K562 (cell line): Measurements from ENCODE around the gene ILKAP. TPM values are rescaled to one million over a fixed set of nuclear protein-coding genes. Genes with fewer than 3 reads are reported as not detected.

ENCODE experiments used
- ATAC-seq: fragments of 200-7000 bp; cut with Tn5 transposase; 3 replicates; pipeline ENCODE4 v1.9.1; 2020; ENCODE audit warnings: moderate library complexity
- BruUV-seq: library from RNA; stranded (reverse); fragments of 400-500 nt; replicated peaks from 2 replicates; lab custom pipeline; 2021; lab: Mats Ljungman, UMichigan
- CTCF ChIA-PET: fragments of 300-600 bp; formaldehyde crosslinking; extraction: SDS; loops from one replicate; lab custom pipeline; 2021; ENCODE audit warnings: low intra/inter-chr PET ratio; lab: Yijun Ruan, JAX
- POLR2A ChIA-PET: fragments of 300-600, 350-650 bp; sonication (Branson Sonifier 250); formaldehyde crosslinking; extraction: SDS; loops from one replicate; lab custom pipeline; 2021; ENCODE audit warnings: antibody characterized with exemption, inconsistent platforms; lab: Yijun Ruan, JAX
- DNase-seq, 4 experiments: peaks; one replicate each; pipeline versions ENCODE4 v3.0.0 to v3.0.0-alpha.2; 2011 to 2018; ENCODE audit warnings: low spot score in 3 of 4, mixed read lengths in 3 of 4; ENCODE audit errors: extremely low read depth in 1 of 4
- FAIRE-seq: peaks from 2 replicates; lab custom pipeline; 2011; peaks lifted over from hg19 to GRCh38; lab: Jason Lieb, UNC
- H2AFZ ChIP-seq: 2 replicates; pipeline ENCODE4 v1.6.0; 2011; ENCODE audit warnings: low read depth, low read length, control low read depth, inconsistent platforms
- H3K27ac ChIP-seq: fragments of 200-600 bp; 3 replicates; pipeline ENCODE4 v1.8.0; 2011; ENCODE audit warnings: low read depth, mild to moderate bottlenecking, control low read depth, inconsistent platforms, low read length, moderate library complexity, mixed read lengths; ENCODE audit errors: extremely low read depth
- H3K27me3 ChIP-seq, 2 experiments: fragments of 300-600 bp in 1 of 2; 2 replicates in 1 of 2; 3 replicates in 1 of 2; pipeline versions ENCODE4 v1.6.0 to v1.8.0; 2011; ENCODE audit warnings: inconsistent platforms in 2 of 2, low read length in 2 of 2, mild to moderate bottlenecking in 1 of 2, mixed read lengths in 1 of 2, moderate library complexity in 1 of 2; ENCODE audit not compliant: control insufficient read depth in 2 of 2, insufficient read depth in 2 of 2
- H3K36me3 ChIP-seq: fragments of 300-600 bp; 3 replicates; pipeline ENCODE4 v1.8.0; 2011; ENCODE audit warnings: mild to moderate bottlenecking, low read length, inconsistent platforms; ENCODE audit not compliant: control insufficient read depth, insufficient read depth
- H3K4me1 ChIP-seq, 2 experiments: fragments of 200-600 bp in 1 of 2; replicated peaks in 1 of 2; 2 replicates in 1 of 2; 3 replicates in 1 of 2; pipeline versions ENCODE4 v1.5.1 to v1.8.0; 2011; ENCODE audit warnings: inconsistent platforms in 2 of 2, low read length in 2 of 2, mild to moderate bottlenecking in 1 of 2, mixed read lengths in 1 of 2, moderate library complexity in 1 of 2; ENCODE audit not compliant: control insufficient read depth in 2 of 2, insufficient read depth in 2 of 2
- H3K4me2 ChIP-seq: 2 replicates; pipeline ENCODE4 v1.6.1; 2011; ENCODE audit warnings: low read length, control low read depth, inconsistent platforms, mixed read lengths; ENCODE audit not compliant: insufficient read depth
- H3K4me3 ChIP-seq: fragments of 200-600 bp; sonication (generic), shearing (Covaris generic); 2 replicates; pipeline ENCODE4 v1.5.1; 2016; ENCODE audit warnings: control low read depth, inconsistent platforms
- H3K79me2 ChIP-seq: fragments of 200-600 bp; 3 replicates; pipeline ENCODE4 v1.8.0; 2011; ENCODE audit warnings: low read length, inconsistent platforms; ENCODE audit not compliant: control insufficient read depth, insufficient read depth
- H3K9ac ChIP-seq, 2 experiments: 2 replicates each; pipeline versions ENCODE4 v1.6.0 to v1.6.1; 2011; ENCODE audit warnings: low read depth in 2 of 2, low read length in 2 of 2, control low read depth in 1 of 2, inconsistent platforms in 1 of 2, mild to moderate bottlenecking in 1 of 2, mixed read lengths in 1 of 2; ENCODE audit not compliant: insufficient read depth in 1 of 2
- H3K9me1 ChIP-seq: one replicate; pipeline ENCODE4 v1.6.0; 2011; ENCODE audit warnings: inconsistent platforms, mild to moderate bottlenecking, low read length, moderate library complexity; ENCODE audit not compliant: control insufficient read depth, insufficient read depth
- H3K9me3 ChIP-seq: replicated peaks from 2 replicates; pipeline ENCODE4 v1.5.1; 2011; ENCODE audit warnings: low read depth, low read length, inconsistent platforms; ENCODE audit not compliant: control insufficient read depth, insufficient read depth
- H4K20me1 ChIP-seq: replicated peaks from 2 replicates; pipeline ENCODE4 v1.6.1; 2011; ENCODE audit warnings: low read length, inconsistent platforms, mixed read lengths; ENCODE audit not compliant: control insufficient read depth, insufficient read depth
- CTBP1 ChIP-seq: fragments of 450-650 bp; IDR thresholded peaks from 2 replicates; pipeline ENCODE4 v1.6.1; 2016; ENCODE audit warnings: borderline replicate concordance
- CXXC5 ChIP-seq: fragments of 250-450 bp; sonication (Bioruptor Pico); IDR thresholded peaks from 2 replicates; pipeline ENCODE4 v1.8.0; 2022; ENCODE audit warnings: inconsistent platforms, mild to moderate bottlenecking, moderate library complexity
- ETV1 ChIP-seq: fragments of 450-650 bp; conservative IDR thresholded peaks from 2 replicates; pipeline ENCODE4 v1.6.1; 2016; ENCODE audit warnings: missing genetic modification characterization, control low read depth, low read depth, missing compliant biosample characterization
- GABPA ChIP-seq: fragments of 200-800 bp; sonication (Bioruptor generic); conservative IDR thresholded peaks from 2 replicates; pipeline ENCODE4 v1.6.1; 2016; ENCODE audit warnings: low read depth, missing genetic modification characterization, missing compliant biosample characterization
- GATAD2A ChIP-seq: fragments of 450-650 bp; IDR thresholded peaks from 2 replicates; pipeline ENCODE4 v1.6.1; 2017
- MECOM ChIP-seq: fragments of 250-450 bp; sonication (Bioruptor Pico); IDR thresholded peaks from 2 replicates; pipeline ENCODE4 v1.8.0; 2022; ENCODE audit warnings: inconsistent platforms
- MEIS2 ChIP-seq: fragments of 450-650 bp; IDR thresholded peaks from 2 replicates; pipeline ENCODE4 v1.6.1; 2014; ENCODE audit warnings: mild to moderate bottlenecking; ENCODE audit not compliant: partially characterized antibody
- PBX2 ChIP-seq, 2 experiments: IDR thresholded peaks in 1 of 2; conservative IDR thresholded peaks in 1 of 2; 2 replicates each; pipeline ENCODE4 v1.6.1; 2016; ENCODE audit warnings: low read depth in 2 of 2, mild to moderate bottlenecking in 1 of 2, missing compliant biosample characterization in 1 of 2, missing genetic modification characterization in 1 of 2, moderate library complexity in 1 of 2
- PKNOX1 ChIP-seq: fragments of 450-650 bp; IDR thresholded peaks from 2 replicates; pipeline ENCODE4 v1.6.1; 2016
- RFX7 ChIP-seq: fragments of 250-450 bp; sonication (Bioruptor Pico); IDR thresholded peaks from 2 replicates; pipeline ENCODE4 v1.5.1; 2021; ENCODE audit warnings: mild to moderate bottlenecking
- ZEB2 ChIP-seq: fragments of 450-650 bp; IDR thresholded peaks from 2 replicates; pipeline ENCODE4 v1.6.1; 2016
- ZNF551 ChIP-seq: fragments of 250-450 bp; sonication (Bioruptor Pico); IDR thresholded peaks from 2 replicates; pipeline ENCODE4 v1.5.0; 2021; ENCODE audit warnings: mild to moderate bottlenecking, moderate library complexity
- WGBS: fragments of 100-300 bp; shearing (Covaris generic); methylation state at CpG from one replicate; pipeline ENCODE4 v1.1.6; 2016; ENCODE audit warnings: low coverage, mixed read lengths; ENCODE audit not compliant: insufficient coverage; ENCODE audit errors: missing lambda C conversion rate; 5-methylcytosine and 5-hydroxymethylcytosine counted together
- in situ Hi-C: fragments of 300-500 bp; cut with MboI; formaldehyde crosslinking; loops from 4 replicates; pipeline ENCODE4 v1.15.0; 2018; ENCODE audit warnings: inconsistent platforms, mixed read lengths
- intact Hi-C: fragments of 100-400 bp; cut with micrococcal nuclease; formaldehyde crosslinking; loops from 2 replicates; pipeline ENCODE4 v1.14.2; 2022
- polyA plus RNA-seq, 8 experiments: library from polyadenylated mRNA; depleted of rRNA in 4 of 8; stranded (reverse) in 5 of 8; unstranded in 3 of 8; fragments of >200 nt; fragmentation: Nextera tagmentation in 2 of 8; fragmentation: Illumina TruSeq in 1 of 8; extraction: Ambion mirVana in 2 of 8; extraction: Trizol in 1 of 8; gene quantifications; 2 replicates each; pipeline versions ENCODE4 v1.2.1 to v1.2.3, GENCODE V29; 2011 to 2014; ENCODE audit warnings: inconsistent platforms in 1 of 8, missing spikeins in 1 of 8
- total RNA-seq, 7 experiments: library from RNA; depleted of rRNA in 6 of 7; stranded (reverse); fragments of >200 nt in 6 of 7; fragmentation: Illumina TruSeq in 2 of 7; extraction: Trizol in 2 of 7; gene quantifications; 2 replicates each; pipeline versions ENCODE4 v1.2.1 to v1.2.3, GENCODE V29; 2011 to 2021; ENCODE audit warnings: low replicate concordance in 1 of 7

The ILKAP gene
- total and polyA plus RNA-seq, 9 of the 15 experiments (the other 6 are each of a cell fraction or from before 2014, with no cell fraction given): 3.1 to 43.9 (median 20.7) TPM

- TF ChIP-seq ZNF551 (CRISPR knock-in tag) (no peak), RFX7 (no peak)
These were observed 26.9 kb downstream of the ILKAP start for GRCh38 chr2:238176613-238177012.

GRCh38 chr2:238174701-238175100 is 28.8 kb downstream of the ILKAP start:
- 13% methylated on average over 2 of the region's 3 CpGs for WGBS
- no peaks in the 10 kb centered on the region for H3K27me3 ChIP-seq
- FAIRE-seq (no peak), ATAC-seq (peak; percentile 12; the same call in 1 of the 3 replicates), DNase-seq (no peak)
- in situ Hi-C loops (no loop called here), intact Hi-C loops (no loop called here)
- POLR2A ChIA-PET: interaction anchor here (0.6 to 1.9 kb wide), 4 partner anchors 9 to 275 kb away, joined by 3 to 5 read pairs (median 3); no protein-coding TSS in a partner anchor
- H3K9me1 ChIP-seq: no peaks in the 10 kb centered on the region
- H3K79me2 ChIP-seq: no peaks in the 10 kb centered on the region; the same call in 2 of the 3 replicates
- BruUV-seq: no TSS peak
- peaks cover 76% of the 10 kb centered on the region for H3K36me3 ChIP-seq
- H3K4me1 ChIP-seq: peaks cover 7 to 8% of the 10 kb centered on the region in 2 experiments; a peak in 4 of 5 replicates
- no peak overlapping the region for H3K4me3 ChIP-seq
- no peaks in the 10 kb centered on the region for H3K9me3 ChIP-seq
- no peaks in the 10 kb centered on the region for H4K20me1 ChIP-seq
- H3K9ac ChIP-seq: no peak overlapping the region
- CTCF ChIA-PET: no interaction called here
- no peak overlapping the region for H2AFZ ChIP-seq
- no peak overlapping the region for H3K27ac ChIP-seq
- H3K4me2 ChIP-seq: no peak overlapping the region
- TF ChIP-seq MEIS2: peak; percentile 90
- TF ChIP-seq ZEB2: 0 out of 2 replicates have a peak, but pooled peaks have one; percentile 24
- TF ChIP-seq PBX2 (CRISPR knock-in tag; IDR thresholded peaks at IDR 0.05; ENCODE audit: low read depth): no peak
- peak; percentile 55; the same call in 1 of the 2 replicates for TF ChIP-seq PBX2 (tag; conservative IDR thresholded peaks at IDR 0.05; ENCODE audit: low read depth)
- 0 out of 2 replicates have a peak, but pooled peaks have one; percentile 10 for TF ChIP-seq CXXC5 (CRISPR knock-in tag)
- TF ChIP-seq CTBP1: peak; percentile 33; the same call in 1 of the 2 replicates
- 0 out of 2 replicates have a peak, but pooled peaks have one; percentile 29 for TF ChIP-seq GABPA (tag)
- TF ChIP-seq MECOM: 0 out of 2 replicates have a peak, but pooled peaks have one; percentile 10
- no peak for TF ChIP-seq GATAD2A
- 0 out of 2 replicates have a peak, but pooled peaks have one; percentile 19 for TF ChIP-seq ETV1 (tag)
- peak; percentile 28; the same call in 1 of the 2 replicates for TF ChIP-seq PKNOX1

More at GRCh38 chr2:238176613-238177012, 26.9 kb downstream of the ILKAP start:
- no TSS peak for BruUV-seq
- Histone ChIP-seq H3K79me2 (no peaks in the 10 kb centered on the region; the same call in 2 of the 3 replicates), H3K27ac (no peak overlapping the region), H3K4me1 (peaks cover 0 to 3% of the 10 kb centered on the region in 2 experiments; a peak in 1 of 5 replicates), H3K9me1 (no peaks in the 10 kb centered on the region), H4K20me1 (no peaks in the 10 kb centered on the region), H3K9me3 (no peaks in the 10 kb centered on the region), H3K36me3 (peaks cover 83% of the 10 kb centered on the region; the same call in 2 of the 3 replicates), H3K27me3 (no peaks in the 10 kb centered on the region), H2AFZ (no peak overlapping the region), H3K4me2 (no peak overlapping the region), H3K4me3 (no peak overlapping the region), H3K9ac (no peak overlapping the region)
- POLR2A ChIA-PET: interaction anchor here (0.7 to 1.1 kb wide), 4 partner anchors 9 to 18 kb away, joined by 3 to 6 read pairs (median 3); partner anchors contain the start of gene ERFE
- no peak for DNase-seq
- intact Hi-C loops: no loop called here
- ATAC-seq: no peak
- no peak for FAIRE-seq
- CTCF ChIA-PET: no interaction called here
- in situ Hi-C loops: no loop called here
